ENCODE results near the gene AP2S1. TPM values are rescaled to one million over a fixed set of nuclear protein-coding genes. Genes with fewer than 3 reads are reported as not detected.

The AP2S1 gene
- total and polyA plus RNA-seq, 2 of the 8 experiments (the other 6 are each of a cell fraction or from before 2014, with no cell fraction given), result 195 to 211 TPM

GRCh38 chr19:46823049-46823448 lies 27.6 kb downstream of the AP2S1 start:
- H2AFZ ChIP-seq (ENCODE audit: low read length), result no peak overlapping the region
- 89% methylated on average over 4 of the region's 6 CpGs; no CpG with 5 or more reads in 1 of the 2 experiments for WGBS, 2 experiments (ENCODE audit: extremely low coverage in 1 of 2, insufficient coverage in 1 of 2, insufficient read length in 1 of 2, insufficient replicate concordance in 2 of 2, low coverage in 1 of 2, low lambda C conversion rate in 2 of 2, missing lambda C conversion rate in 1 of 2)
- no peaks in the 10 kb centered on the region; a peak in 1 of 7 replicates for H3K4me1 ChIP-seq (replicated peaks in 1 of 4; ENCODE audit: control insufficient read depth in 3 of 4, insufficient read depth in 4 of 4, low read length in 3 of 4)
- H2BK20ac ChIP-seq (ENCODE audit: low read length), result no peak overlapping the region
- TF ChIP-seq RAD21 (IDR thresholded peaks at IDR 0.05 in 1 of 2, conservative IDR thresholded peaks at IDR 0.05 in 1 of 2; ENCODE audit: low read depth in 2 of 2, low read length in 2 of 2), result 0 out of 4 replicates have a peak, but pooled peaks of 1 of the 2 experiments have one; percentile 6
- TF ChIP-seq CEBPB (IDR thresholded peaks at IDR 0.05; ENCODE audit: low read depth, low read length), result no peak
- no peak for TF ChIP-seq YY1 (IDR thresholded peaks at IDR 0.05; ENCODE audit: low read depth, low read length)
- no peak for TF ChIP-seq SP4 (IDR thresholded peaks at IDR 0.05; ENCODE audit: low read length)
- TF ChIP-seq E2F6 (IDR thresholded peaks at IDR 0.05), result no peak
- TF ChIP-seq EZH2 (IDR thresholded peaks at IDR 0.05; ENCODE audit: low read depth, low read length, severe bottlenecking), result no peak
- no peak overlapping the region for H4K91ac ChIP-seq (replicated peaks; ENCODE audit: insufficient read length, low read length)
- no peak overlapping the region for H3K4me2 ChIP-seq (ENCODE audit: insufficient read depth in 1 of 2, low read depth in 2 of 2, low read length in 2 of 2)
- no peak for FAIRE-seq
- no peaks in the 10 kb centered on the region for H3K23me2 ChIP-seq (ENCODE audit: low read depth, low read length)
- no peak overlapping the region for H3K4me3 ChIP-seq (ENCODE audit: extremely low read depth in 1 of 4, insufficient read depth in 2 of 4, low read depth in 3 of 4, low read length in 4 of 4)
- ChIA-PET POLR2A (ENCODE audit: partially characterized antibody) (interaction anchor here (1.7 to 8.3 kb wide), 2 partner anchors 11 to 37 kb away, joined by 5 to 68 read pairs; partner anchors contain the start of gene SLC1A5), CTCF (ENCODE audit: partially characterized antibody) (interaction anchor here (0.6 to 3.7 kb wide), 7 partner anchors 17 to 69 kb away, joined by 3 to 19 read pairs (median 5); no protein-coding TSS in a partner anchor)
- H2AK5ac ChIP-seq (ENCODE audit: low read depth, low read length), result no peak overlapping the region
- H4K5ac ChIP-seq (ENCODE audit: insufficient read length, low read depth, low read length), result no peak overlapping the region
- no peak overlapping the region for H3K9ac ChIP-seq (replicated peaks in 1 of 4; ENCODE audit: extremely low read depth in 1 of 4, low read depth in 3 of 4, low read length in 3 of 4)
- no peak overlapping the region for H3K14ac ChIP-seq (ENCODE audit: insufficient read length)
- H3K23ac ChIP-seq (ENCODE audit: insufficient read length), result no peak overlapping the region
- no peak overlapping the region for H4K8ac ChIP-seq (ENCODE audit: extremely low read depth, insufficient read depth, low read length)
- no peak overlapping the region for H2BK12ac ChIP-seq (ENCODE audit: low read depth, low read length)
- no peak overlapping the region for H3K27ac ChIP-seq (ENCODE audit: low read depth, low read length)
- no peaks in the 10 kb centered on the region for H3K79me2 ChIP-seq (ENCODE audit: control insufficient read depth in 1 of 2, insufficient read depth in 2 of 2, low read length in 2 of 2)
- no peak overlapping the region for H2BK120ac ChIP-seq (replicated peaks; ENCODE audit: low read depth, low read length)
- no peaks in the 10 kb centered on the region for H3K79me1 ChIP-seq (ENCODE audit: low read depth, low read length)
- H3K27me3 ChIP-seq (replicated peaks in 1 of 4; ENCODE audit: control insufficient read depth in 3 of 4, extremely low read depth in 1 of 4, insufficient read depth in 3 of 4, low read length in 3 of 4), result no peaks in the 10 kb centered on the region
- H3K18ac ChIP-seq (ENCODE audit: extremely low read depth, low read length), result no peak overlapping the region
- no peak overlapping the region for H3K56ac ChIP-seq (replicated peaks; ENCODE audit: insufficient read length, low read depth, low read length)
- H3K9me3 ChIP-seq (ENCODE audit: insufficient read depth in 2 of 2, low read depth in 1 of 2, low read length in 1 of 2), result no peaks in the 10 kb centered on the region
- H2BK15ac ChIP-seq (ENCODE audit: low read length), result no peak overlapping the region
- no peak for DNase-seq (ENCODE audit: low read depth in 1 of 2, low spot score in 2 of 2)
- H2BK5ac ChIP-seq (ENCODE audit: low read depth, low read length), result no peak overlapping the region
- no peaks in the 10 kb centered on the region for H4K20me1 ChIP-seq (replicated peaks in 1 of 2; ENCODE audit: control insufficient read depth in 1 of 2, insufficient read depth in 2 of 2, low read length in 2 of 2)
- no peaks in the 10 kb centered on the region for H3K36me3 ChIP-seq (ENCODE audit: control insufficient read depth in 2 of 4, insufficient read depth in 4 of 4, low read length in 3 of 4)
- H3K4ac ChIP-seq (replicated peaks; ENCODE audit: insufficient read length, low read depth, low read length), result no peak overlapping the region

All from H1 (cell line).